ENCODE measurements around the gene USP13.

- TF ChIP-seq, protein P1, sequence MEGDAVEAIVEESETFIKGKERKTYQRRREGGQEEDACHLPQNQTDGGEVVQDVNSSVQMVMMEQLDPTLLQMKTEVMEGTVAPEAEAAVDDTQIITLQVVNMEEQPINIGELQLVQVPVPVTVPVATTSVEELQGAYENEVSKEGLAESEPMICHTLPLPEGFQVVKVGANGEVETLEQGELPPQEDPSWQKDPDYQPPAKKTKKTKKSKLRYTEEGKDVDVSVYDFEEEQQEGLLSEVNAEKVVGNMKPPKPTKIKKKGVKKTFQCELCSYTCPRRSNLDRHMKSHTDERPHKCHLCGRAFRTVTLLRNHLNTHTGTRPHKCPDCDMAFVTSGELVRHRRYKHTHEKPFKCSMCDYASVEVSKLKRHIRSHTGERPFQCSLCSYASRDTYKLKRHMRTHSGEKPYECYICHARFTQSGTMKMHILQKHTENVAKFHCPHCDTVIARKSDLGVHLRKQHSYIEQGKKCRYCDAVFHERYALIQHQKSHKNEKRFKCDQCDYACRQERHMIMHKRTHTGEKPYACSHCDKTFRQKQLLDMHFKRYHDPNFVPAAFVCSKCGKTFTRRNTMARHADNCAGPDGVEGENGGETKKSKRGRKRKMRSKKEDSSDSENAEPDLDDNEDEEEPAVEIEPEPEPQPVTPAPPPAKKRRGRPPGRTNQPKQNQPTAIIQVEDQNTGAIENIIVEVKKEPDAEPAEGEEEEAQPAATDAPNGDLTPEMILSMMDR (IDR thresholded peaks at IDR 0.05) = no peak
- no peak for TF ChIP-seq POLR2A (IDR thresholded peaks at IDR 0.05)
These were observed 156.8 kb downstream of the USP13 start for GRCh38 chr3:179809639-179810038.
